HEK293T (cell line): ENCODE measurements around the gene RBBP5.

Source experiments
- CTBP1 ChIP-seq: fragments of 450-650 bp; IDR thresholded peaks from 2 replicates; pipeline ENCODE4 v1.6.1; 2016; ENCODE audit warnings: borderline replicate concordance
- ELF4 ChIP-seq: fragments of 450-650 bp; IDR thresholded peaks from 2 replicates; pipeline ENCODE4 v1.6.1; 2017; ENCODE audit warnings: antibody characterized with exemption
- FOXK2 ChIP-seq: fragments of 450-650 bp; IDR thresholded peaks from 2 replicates; pipeline ENCODE4 v1.6.1; 2016; ENCODE audit warnings: mild to moderate bottlenecking
- L3MBTL2 ChIP-seq: fragments of 450-650 bp; conservative IDR thresholded peaks from 2 replicates; pipeline ENCODE4 v1.6.1; 2016; ENCODE audit warnings: mild to moderate bottlenecking
- LEF1 ChIP-seq: fragments of 450-650 bp; IDR thresholded peaks from 2 replicates; pipeline ENCODE4 v1.6.1; 2017; ENCODE audit warnings: mild to moderate bottlenecking, borderline replicate concordance
- NFRKB ChIP-seq: fragments of 450-650 bp; IDR thresholded peaks from 2 replicates; pipeline ENCODE4 v1.6.1; 2016; ENCODE audit warnings: mild to moderate bottlenecking, moderate library complexity
- SP1 ChIP-seq: fragments of 450-650 bp; IDR thresholded peaks from 2 replicates; pipeline ENCODE4 v1.6.1; 2017

- TF ChIP-seq CTBP1, result no peak
- no peak for TF ChIP-seq NFRKB
- no peak for TF ChIP-seq L3MBTL2
- TF ChIP-seq SP1, result no peak
- TF ChIP-seq ELF4, result no peak
- no peak for TF ChIP-seq FOXK2
- no peak for TF ChIP-seq LEF1
Observed at GRCh38 chr1:205042911-205043806, 78.6 kb downstream of the RBBP5 start, which contains the start of gene CNTN2.
